RKO (cell line): ENCODE data around the gene COMTD1.
"Not testable (repeated sequence)": the region's sequence is repeated elsewhere in the genome, so short reads cannot be mapped to it uniquely, and the experiment has no call there.

ENCODE experiments used
- DNase-seq: peaks from one replicate; pipeline ENCODE4 v3.0.0-alpha.2; 2016; ENCODE audit warnings: low spot score

The COMTD1 gene

GRCh38 chr10:75195035-75195763 is 40.6 kb downstream of the COMTD1 start:
- no peak for DNase-seq

- DNase-seq: not testable (repeated sequence)
Measured at GRCh38 chr10:75194625-75195024, 41.1 kb downstream of the COMTD1 start.

- DNase-seq: peak; percentile 49
Measured at GRCh38 chr10:75191821-75192568, 43.8 kb downstream of the COMTD1 start.

- no peak for DNase-seq
Measured at GRCh38 chr10:75189266-75190096, 46.3 kb downstream of the COMTD1 start.

- not testable (repeated sequence) for DNase-seq
Measured at GRCh38 chr10:75188522-75188921, 47.2 kb downstream of the COMTD1 start.

- peak; percentile 66 for DNase-seq
Measured at GRCh38 chr10:75187961-75188426, 47.8 kb downstream of the COMTD1 start.

- no peak for DNase-seq
Measured at GRCh38 chr10:75186310-75186709, 49.4 kb downstream of the COMTD1 start.
